C4-2B (cell line): ENCODE measurements around the gene MLLT1.

Experiments used
- H3K27ac ChIP-seq: fragments of 450-650 bp; 2 replicates; pipeline ENCODE4 v1.5.1; 2017
- CTCF ChIP-seq: fragments of 450-650 bp; conservative IDR thresholded peaks from 2 replicates; pipeline ENCODE4 v1.5.1; 2017; ENCODE audit warnings: mild to moderate bottlenecking
- ZFX ChIP-seq: fragments of 450-650 bp; IDR thresholded peaks from 2 replicates; pipeline ENCODE4 v1.6.1; 2017

MLLT1 gene

GRCh38 chr19:6227936-6228325, 51.8 kb downstream of the MLLT1 start:
- no peak for TF ChIP-seq ZFX
- no peak for TF ChIP-seq CTCF
- no peak overlapping the region for H3K27ac ChIP-seq

DNA sequence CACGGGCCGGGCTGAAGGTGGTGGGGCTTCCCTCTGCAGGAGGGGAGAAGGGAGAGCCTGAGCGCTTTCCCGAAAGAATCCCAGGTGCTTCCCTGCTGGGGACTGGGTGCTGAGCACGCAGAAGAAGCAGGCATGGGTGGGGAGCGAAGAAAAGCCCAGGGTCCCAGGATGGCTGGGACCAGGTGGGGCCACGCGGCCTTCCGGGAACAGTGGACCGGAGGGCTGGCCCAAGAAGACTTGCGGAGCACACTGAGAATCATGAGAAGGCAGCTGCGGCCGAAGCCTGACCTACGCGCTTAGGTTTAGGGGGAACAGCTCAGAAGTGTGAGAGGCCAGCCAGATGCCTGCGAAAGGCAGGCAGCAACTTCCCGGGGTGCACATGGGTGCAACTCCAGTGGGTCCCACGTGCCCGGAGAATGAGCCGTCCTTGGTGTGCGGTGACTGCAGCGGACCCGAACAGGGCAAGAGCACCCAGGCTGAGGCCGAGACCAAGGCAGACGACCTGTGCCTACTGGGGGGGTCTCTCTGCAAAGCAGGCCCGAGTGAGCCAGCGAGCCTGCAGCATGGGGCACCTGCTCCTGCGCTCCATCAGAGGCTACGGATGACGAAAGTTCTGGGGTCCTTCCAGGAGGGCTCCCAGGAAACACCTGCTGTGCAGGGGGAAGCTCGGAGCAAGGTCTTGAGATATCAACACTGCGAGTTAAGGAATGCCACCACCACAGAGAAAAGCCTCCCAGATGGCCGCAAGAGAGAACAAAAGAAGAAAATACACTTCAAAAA, 52.4 kb downstream of the MLLT1 start:
- no peak overlapping the region for H3K27ac ChIP-seq
- TF ChIP-seq ZFX (no peak), CTCF (no peak)

DNA sequence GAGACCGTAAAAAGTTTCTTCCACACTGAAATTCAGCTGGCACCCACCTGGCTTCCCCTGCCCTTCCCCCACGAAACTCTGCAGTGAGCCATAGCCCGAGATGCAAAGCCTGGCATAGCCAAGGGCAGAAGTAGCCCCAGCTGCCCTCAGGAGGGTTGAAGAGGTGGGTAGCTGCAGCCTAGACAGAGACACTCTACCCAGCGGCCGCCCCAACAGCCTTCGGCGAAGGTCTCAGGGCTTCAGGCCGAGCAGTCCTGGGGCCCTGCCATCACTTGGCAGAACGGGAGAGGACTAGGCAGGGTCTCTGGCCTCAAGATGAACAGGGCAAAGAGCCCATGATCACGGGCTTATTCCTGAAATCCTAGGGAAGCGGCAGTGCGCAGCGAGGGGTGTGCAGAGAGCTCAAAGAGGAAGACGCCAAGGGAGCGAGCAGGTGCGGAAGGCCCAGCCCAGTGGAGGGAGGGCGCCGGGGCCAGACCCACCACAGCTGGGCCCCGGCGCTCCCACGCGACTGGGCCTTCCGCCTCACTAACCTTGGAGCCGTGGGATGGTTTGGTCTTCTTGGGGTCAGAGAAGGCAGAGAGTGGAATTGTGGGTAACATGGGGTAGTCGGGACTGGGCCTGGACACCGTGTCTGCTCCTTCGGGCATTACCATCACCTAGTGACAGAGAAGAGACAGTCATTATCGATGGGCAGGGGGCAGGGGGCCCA, 53.2 kb downstream of the MLLT1 start:
- no peak for TF ChIP-seq CTCF
- TF ChIP-seq ZFX, result no peak
- no peak overlapping the region for H3K27ac ChIP-seq

- TF ChIP-seq CTCF, result no peak
- no peak for TF ChIP-seq ZFX
- H3K27ac ChIP-seq, result no peak overlapping the region
Observed at GRCh38 chr19:6226012-6226411, 53.8 kb downstream of the MLLT1 start.

- H3K27ac ChIP-seq, result no peak overlapping the region
- TF ChIP-seq ZFX, result no peak
- no peak for TF ChIP-seq CTCF
Observed at GRCh38 chr19:6225232-6225865, 54.4 kb downstream of the MLLT1 start.

- no peak overlapping the region for H3K27ac ChIP-seq
- no peak for TF ChIP-seq ZFX
Observed at GRCh38 chr19:6224308-6224675, 55.5 kb downstream of the MLLT1 start.

DNA sequence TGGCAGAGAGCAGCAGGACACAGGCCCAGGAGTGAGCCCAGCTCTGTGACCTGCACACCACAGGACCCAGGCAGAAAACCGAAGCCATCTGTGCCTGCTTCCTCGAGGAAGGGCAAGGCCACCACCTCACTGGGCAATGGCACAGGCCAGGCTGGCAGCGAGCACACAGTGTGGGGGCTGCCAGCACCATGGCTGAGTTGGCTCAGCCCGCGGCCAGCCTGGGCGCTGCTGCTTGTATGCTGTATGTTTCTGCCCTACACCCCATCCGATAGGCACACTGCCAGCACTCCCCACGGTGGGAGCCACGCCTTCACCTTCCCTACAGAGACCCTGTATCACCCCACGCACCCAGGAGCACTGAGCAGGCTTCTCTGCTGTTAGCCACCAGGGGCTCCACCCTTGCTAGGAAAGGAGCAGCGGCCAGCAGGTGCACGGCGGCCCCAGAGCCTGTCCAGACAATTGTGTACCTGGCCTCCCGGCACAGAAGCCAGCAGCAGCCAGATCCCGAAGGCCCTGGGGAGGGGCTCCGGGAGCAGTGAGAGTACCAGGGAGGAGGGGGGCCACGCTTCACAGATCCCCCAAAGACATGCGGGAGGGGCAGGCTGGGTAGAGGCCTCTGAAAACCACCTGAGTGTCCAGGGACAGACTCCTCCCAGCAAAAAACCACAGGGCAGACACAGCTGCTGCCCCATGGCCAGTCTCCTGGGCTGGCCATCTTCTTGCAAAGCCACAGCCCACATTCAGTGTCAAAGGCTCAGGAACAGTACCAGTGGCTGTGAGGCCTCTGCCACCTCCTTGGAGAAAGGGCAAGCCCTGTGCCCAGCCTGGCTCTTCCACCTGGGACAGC, 56.1 kb downstream of the MLLT1 start:
- TF ChIP-seq CTCF, result no peak
- TF ChIP-seq ZFX, result no peak

More for the DNA sequence above, 56.1 kb downstream of the MLLT1 start:
- H3K27ac ChIP-seq, result no peak overlapping the region
